Neural progenitor cell (in vitro differentiated cells): Measurements from ENCODE around the gene NKPD1. TPM values are rescaled to one million over a fixed set of nuclear protein-coding genes. Genes with fewer than 3 reads are reported as not detected.

Source experiments
- DNase-seq: peaks from one replicate; pipeline ENCODE4 v3.0.0-alpha.2; 2016; ENCODE audit warnings: low spot score
- H2AFZ ChIP-seq: fragments of 200-600 bp; sonication (generic); replicated peaks from 2 replicates; pipeline ENCODE4 v1.6.1; 2016; ENCODE audit warnings: antibody characterized with exemption
- H3F3A ChIP-seq: fragments of 200-600 bp; sonication (generic); 2 replicates; pipeline ENCODE4 v1.6.1; 2016; ENCODE audit warnings: antibody characterized with exemption, low read depth
- H3K27ac ChIP-seq: fragments of 200-600 bp; sonication (generic); 2 replicates; pipeline ENCODE4 v1.5.1; 2016; ENCODE audit warnings: mild to moderate bottlenecking
- H3K27me3 ChIP-seq: fragments of 200-600 bp; sonication (generic); 2 replicates; pipeline ENCODE4 v1.6.1; 2016; ENCODE audit warnings: mild to moderate bottlenecking, moderate library complexity
- H3K36me3 ChIP-seq: fragments of 200-600 bp; sonication (generic); 2 replicates; pipeline ENCODE4 v1.5.1; 2016
- H3K4me1 ChIP-seq: fragments of 200-600 bp; sonication (generic); 2 replicates; pipeline ENCODE4 v1.6.1; 2016; ENCODE audit warnings: mixed run types
- H3K4me2 ChIP-seq: fragments of 200-600 bp; sonication (generic); 2 replicates; pipeline ENCODE4 v1.6.1; 2016
- H3K4me3 ChIP-seq: fragments of 200-600 bp; sonication (generic); 2 replicates; pipeline ENCODE4 v1.5.1; 2016
- H3K79me2 ChIP-seq: fragments of 200-600 bp; sonication (generic); 2 replicates; pipeline ENCODE4 v1.6.1; 2016; ENCODE audit warnings: low read depth
- H3K9ac ChIP-seq: fragments of 200-600 bp; sonication (generic); 2 replicates; pipeline ENCODE4 v1.6.1; 2016
- H3K9me3 ChIP-seq: fragments of 200-600 bp; sonication (generic); 2 replicates; pipeline ENCODE4 v1.5.1; 2016; ENCODE audit warnings: low read depth
- H4K20me1 ChIP-seq: fragments of 200-600 bp; sonication (generic); 2 replicates; pipeline ENCODE4 v1.6.1; 2016; ENCODE audit warnings: low read depth
- H3K27ac Mint-ChIP-seq: 3 replicates; pipeline ENCODE4 v1.8.0; 2021; ENCODE audit warnings: mixed read lengths
- H3K27me3 Mint-ChIP-seq: 2 replicates; pipeline ENCODE4 v1.8.0; 2022; ENCODE audit warnings: low read depth, mild to moderate bottlenecking, inconsistent platforms, moderate library complexity, mixed read lengths; ENCODE audit not compliant: insufficient read depth
- H3K36me3 Mint-ChIP-seq: 3 replicates; pipeline ENCODE4 v1.8.0; 2021; ENCODE audit warnings: mixed read lengths
- H3K4me1 Mint-ChIP-seq: 3 replicates; pipeline ENCODE4 v1.8.0; 2021; ENCODE audit warnings: mixed read lengths
- H3K4me3 Mint-ChIP-seq: 3 replicates; pipeline ENCODE4 v1.8.0; 2021; ENCODE audit warnings: mild to moderate bottlenecking, moderate library complexity, mixed read lengths
- H3K9me3 Mint-ChIP-seq: 3 replicates; pipeline ENCODE4 v1.8.0; 2020; ENCODE audit warnings: mixed read lengths
- EZH2 ChIP-seq: fragments of 200-600 bp; sonication (generic); IDR thresholded peaks from 2 replicates; pipeline ENCODE4 v1.6.1; 2017; ENCODE audit warnings: antibody characterized with exemption, mild to moderate bottlenecking, moderate library complexity
- EZH2phosphoT487 ChIP-seq: fragments of 200-600 bp; sonication (generic); IDR thresholded peaks from 2 replicates; pipeline ENCODE4 v1.6.1; 2017; ENCODE audit warnings: antibody characterized with exemption
- total RNA-seq: library from RNA; depleted of rRNA; stranded (reverse); fragments of >200 nt; gene quantifications from 2 replicates; pipeline ENCODE4 v1.2.3, GENCODE V29; 2015; ENCODE audit warnings: low replicate concordance
- TF ChIP-seq, protein P1 (sequence below): fragments of 200-600 bp; sonication (generic); IDR thresholded peaks from 2 replicates; pipeline ENCODE4 v1.5.1; 2017; ENCODE audit warnings: antibody characterized with exemption, mild to moderate bottlenecking

NKPD1 gene
- total RNA-seq, 1 donor from 2014 or later = 0.02 TPM

DNA sequence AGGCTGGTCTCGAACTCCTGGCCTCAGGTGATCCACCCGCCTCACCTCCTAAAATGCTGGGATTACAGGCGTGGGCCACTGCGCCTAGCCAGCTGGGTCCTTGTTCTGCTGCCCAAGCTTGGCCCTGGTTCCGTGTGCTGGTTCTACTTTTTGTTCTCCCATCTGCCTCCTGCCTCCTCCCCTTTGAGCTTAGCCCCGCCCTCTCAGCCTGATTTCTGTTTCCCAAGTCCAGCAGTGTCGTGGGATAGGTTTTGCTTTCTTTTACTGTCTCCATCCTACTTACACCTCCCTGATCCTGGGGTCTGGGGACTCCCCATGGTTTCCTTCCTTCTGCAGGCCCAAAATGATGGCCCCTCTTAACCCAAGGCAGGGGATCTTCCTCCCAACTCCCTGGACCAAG lies 20.2 kb upstream of the NKPD1 start:
- Mint-ChIP-seq H3K4me1 (peaks cover 8% of the 10 kb centered on the region), H3K9me3 (no peaks in the 10 kb centered on the region), H3K27ac (no peak overlapping the region), H3K36me3 (peaks cover 2% of the 10 kb centered on the region), H3K27me3 (peaks cover 6% of the 10 kb centered on the region), H3K4me3 (peak overlapping the region; percentile 83)
- H3K27me3 ChIP-seq = peaks cover 14% of the 10 kb centered on the region
- no peaks in the 10 kb centered on the region for H3K9me3 ChIP-seq
- no peak overlapping the region for H2AFZ ChIP-seq
- no peak overlapping the region for H3K27ac ChIP-seq
- peaks cover 16% of the 10 kb centered on the region for H3K79me2 ChIP-seq
- no peak overlapping the region for H3K4me3 ChIP-seq
- peaks cover 10% of the 10 kb centered on the region for H3K4me1 ChIP-seq
- H3K36me3 ChIP-seq = no peaks in the 10 kb centered on the region
- H4K20me1 ChIP-seq = peaks cover 4% of the 10 kb centered on the region
- no peak for DNase-seq
- no peak overlapping the region for H3K9ac ChIP-seq
- no peak for TF ChIP-seq EZH2phosphoT487
- H3K4me2 ChIP-seq = no peak overlapping the region
- peaks cover 8% of the 10 kb centered on the region for H3F3A ChIP-seq

DNA sequence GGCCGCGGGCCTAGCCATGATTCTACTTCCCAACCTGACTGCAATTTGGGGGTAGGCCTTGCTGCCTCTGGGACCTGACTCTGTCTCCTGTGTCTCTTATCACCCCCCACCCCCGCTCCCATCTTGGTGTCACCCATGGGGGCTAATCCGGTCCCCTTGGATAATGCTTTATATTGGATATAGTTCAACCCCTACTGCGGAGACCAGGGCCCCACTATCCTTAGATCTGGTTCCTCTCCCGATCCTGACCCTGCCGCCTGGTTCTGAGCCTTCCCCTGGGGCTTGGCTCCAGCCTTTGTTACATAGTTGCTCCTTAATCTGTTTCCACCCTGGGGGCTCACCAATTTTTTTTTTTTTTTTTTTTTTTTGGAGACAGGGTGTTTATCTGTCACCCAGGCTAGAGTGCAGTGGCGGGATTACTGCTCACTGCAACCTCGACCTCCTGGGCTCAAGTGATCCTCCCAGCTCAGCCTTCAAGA lies 19.1 kb upstream of the NKPD1 start:
- H3K36me3 Mint-ChIP-seq = peaks cover 2% of the 10 kb centered on the region
- H3K27ac Mint-ChIP-seq = no peak overlapping the region
- Histone ChIP-seq H2AFZ (no peak overlapping the region), H3K9ac (peak overlapping the region; percentile 23), H4K20me1 (peaks cover 4% of the 10 kb centered on the region), H3K4me3 (peak overlapping the region; percentile 86), H3K4me1 (peaks cover 10% of the 10 kb centered on the region), H3K27ac (no peak overlapping the region), H3F3A (peaks cover 8% of the 10 kb centered on the region), H3K9me3 (no peaks in the 10 kb centered on the region), H3K36me3 (no peaks in the 10 kb centered on the region), H3K4me2 (peak overlapping the region; percentile 89), H3K79me2 (peaks cover 16% of the 10 kb centered on the region), H3K27me3 (peaks cover 14% of the 10 kb centered on the region)
- H3K27me3 Mint-ChIP-seq = peaks cover 4% of the 10 kb centered on the region
- DNase-seq = no peak
- H3K4me1 Mint-ChIP-seq = peaks cover 8% of the 10 kb centered on the region
- TF ChIP-seq, protein P1, sequence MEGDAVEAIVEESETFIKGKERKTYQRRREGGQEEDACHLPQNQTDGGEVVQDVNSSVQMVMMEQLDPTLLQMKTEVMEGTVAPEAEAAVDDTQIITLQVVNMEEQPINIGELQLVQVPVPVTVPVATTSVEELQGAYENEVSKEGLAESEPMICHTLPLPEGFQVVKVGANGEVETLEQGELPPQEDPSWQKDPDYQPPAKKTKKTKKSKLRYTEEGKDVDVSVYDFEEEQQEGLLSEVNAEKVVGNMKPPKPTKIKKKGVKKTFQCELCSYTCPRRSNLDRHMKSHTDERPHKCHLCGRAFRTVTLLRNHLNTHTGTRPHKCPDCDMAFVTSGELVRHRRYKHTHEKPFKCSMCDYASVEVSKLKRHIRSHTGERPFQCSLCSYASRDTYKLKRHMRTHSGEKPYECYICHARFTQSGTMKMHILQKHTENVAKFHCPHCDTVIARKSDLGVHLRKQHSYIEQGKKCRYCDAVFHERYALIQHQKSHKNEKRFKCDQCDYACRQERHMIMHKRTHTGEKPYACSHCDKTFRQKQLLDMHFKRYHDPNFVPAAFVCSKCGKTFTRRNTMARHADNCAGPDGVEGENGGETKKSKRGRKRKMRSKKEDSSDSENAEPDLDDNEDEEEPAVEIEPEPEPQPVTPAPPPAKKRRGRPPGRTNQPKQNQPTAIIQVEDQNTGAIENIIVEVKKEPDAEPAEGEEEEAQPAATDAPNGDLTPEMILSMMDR = no peak
- TF ChIP-seq EZH2phosphoT487 (no peak), EZH2 (no peak)
- peak overlapping the region; percentile 83 for H3K4me3 Mint-ChIP-seq
- H3K9me3 Mint-ChIP-seq = no peaks in the 10 kb centered on the region

DNA sequence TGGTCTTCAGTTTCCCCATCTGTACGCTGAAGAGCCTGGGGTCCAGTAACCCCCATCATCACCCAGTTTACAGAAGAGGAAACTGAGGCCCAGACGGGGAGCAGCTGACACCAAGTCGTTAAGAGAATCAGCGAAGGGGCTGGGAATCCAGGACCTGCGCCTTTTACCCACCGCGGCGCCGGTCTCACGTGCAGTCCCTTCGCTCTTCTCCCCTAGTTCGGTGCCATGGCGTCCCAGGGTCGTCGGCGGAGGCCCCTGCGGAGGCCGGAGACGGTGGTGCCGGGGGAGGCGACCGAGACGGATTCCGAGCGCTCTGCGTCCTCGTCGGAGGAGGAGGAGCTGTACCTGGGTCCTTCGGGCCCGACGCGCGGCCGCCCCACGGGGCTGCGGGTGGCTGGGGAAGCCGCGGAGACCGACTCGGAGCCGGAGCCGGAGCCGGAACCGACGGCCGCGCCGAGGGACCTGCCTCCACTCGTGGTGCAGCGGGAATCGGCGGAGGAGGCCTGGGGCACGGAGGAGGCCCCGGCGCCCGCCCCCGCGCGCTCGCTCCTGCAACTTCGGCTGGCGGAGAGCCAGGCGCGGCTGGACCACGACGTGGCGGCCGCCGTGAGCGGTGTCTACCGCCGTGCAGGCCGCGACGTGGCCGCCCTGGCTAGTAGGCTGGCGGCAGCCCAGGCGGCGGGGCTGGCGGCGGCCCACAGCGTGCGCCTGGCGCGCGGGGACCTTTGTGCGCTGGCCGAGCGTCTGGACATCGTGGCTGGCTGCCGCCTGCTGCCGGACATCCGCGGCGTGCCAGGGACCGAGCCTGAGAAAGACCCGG lies 18.5 kb upstream of the NKPD1 start:
- peak overlapping the region; percentile 85 for H2AFZ ChIP-seq
- H3K4me3 Mint-ChIP-seq = peak overlapping the region; percentile 97
- peaks cover 8% of the 10 kb centered on the region for H3F3A ChIP-seq
- no peaks in the 10 kb centered on the region for H3K9me3 Mint-ChIP-seq
- peak overlapping the region; percentile 89 for H3K4me2 ChIP-seq
- H3K27me3 Mint-ChIP-seq = peaks cover 4% of the 10 kb centered on the region
- H3K9me3 ChIP-seq = no peaks in the 10 kb centered on the region
- peaks cover 10% of the 10 kb centered on the region for H3K4me1 ChIP-seq
- H3K36me3 Mint-ChIP-seq = peaks cover 2% of the 10 kb centered on the region
- peak overlapping the region; percentile 86 for H3K4me3 ChIP-seq
- peak; percentile 61 for DNase-seq
- H3K4me1 Mint-ChIP-seq = peaks cover 8% of the 10 kb centered on the region
- H3K27ac ChIP-seq = no peak overlapping the region
- H3K27ac Mint-ChIP-seq = no peak overlapping the region
- peak overlapping the region; percentile 23 for H3K9ac ChIP-seq
- TF ChIP-seq EZH2 = peak; percentile 42
- no peak for TF ChIP-seq EZH2phosphoT487
- TF ChIP-seq, protein P1 = no peak
- peaks cover 14% of the 10 kb centered on the region for H3K27me3 ChIP-seq
- no peaks in the 10 kb centered on the region for H3K36me3 ChIP-seq
- peaks cover 16% of the 10 kb centered on the region for H3K79me2 ChIP-seq
- H4K20me1 ChIP-seq = peaks cover 4% of the 10 kb centered on the region
